Ovary (tissue), 9 donors: Measurements from ENCODE around the gene SP140. TPM values are rescaled to one million over a fixed set of nuclear protein-coding genes. Genes with fewer than 3 reads are reported as not detected.

ENCODE experiments used
- DNase-seq, 5 donors: peaks; one replicate each; pipeline ENCODE4 v3.0.0-alpha.2; 2019 to 2020
- H3K27ac ChIP-seq, 2 donors: fragments of 200-600 bp; one replicate each; pipeline versions ENCODE4 v1.5.1 to v1.8.0; 2019 to 2022
- H3K27me3 ChIP-seq: fragments of 200-600 bp; one replicate; pipeline ENCODE4 v1.8.0; 2022
- H3K36me3 ChIP-seq: fragments of 200-600 bp; sonication (generic); one replicate; pipeline ENCODE4 v1.5.1; 2019
- H3K4me1 ChIP-seq: one replicate; pipeline ENCODE4 v1.8.1; 2013; ENCODE audit warnings: mild to moderate bottlenecking, moderate library complexity; ENCODE audit not compliant: insufficient read depth
- H3K4me3 ChIP-seq: fragments of 200-600 bp; sonication (generic); one replicate; pipeline ENCODE4 v1.5.1; 2017
- H3K9me3 ChIP-seq, 2 donors: fragments of 200-600 bp in 1 of 2; sonication (generic) in 1 of 2; one replicate each; pipeline versions ENCODE4 v1.5.1 to v1.8.1; 2013 to 2019; ENCODE audit warnings: mild to moderate bottlenecking in 1 of 2, moderate library complexity in 1 of 2
- CTCF ChIP-seq, 3 donors: fragments of 450-650 bp in 2 of 3; fragments of 200-600 bp in 1 of 3; IDR thresholded peaks; one replicate each; pipeline versions ENCODE4 v1.5.1 to v1.8.0; 2016 to 2022; ENCODE audit warnings: antibody characterized with exemption in 3 of 3, mild to moderate bottlenecking in 1 of 3
- EP300 ChIP-seq: sonication (generic); formaldehyde crosslinking; IDR thresholded peaks from one replicate; pipeline ENCODE4 v1.6.1; 2017; ENCODE audit warnings: antibody characterized with exemption
- POLR2A ChIP-seq: fragments of 450-650 bp; IDR thresholded peaks from one replicate; pipeline ENCODE4 v1.6.1; 2017; ENCODE audit warnings: antibody characterized with exemption, mild to moderate bottlenecking, moderate library complexity
- WGBS, 3 donors: extraction: QIAGEN DNeasy Blood & Tissue Kit in 1 of 3; methylation state at CpG; one replicate each; pipeline versions ENCODE4 v1.1.5 to v1.1.7; 2013 to 2017; 5-methylcytosine and 5-hydroxymethylcytosine counted together
- intact Hi-C, 4 donors: fragments of 100-400 bp; cut with DNase I; formaldehyde crosslinking; loops; one replicate each; pipeline versions ENCODE4 v1.11.0 to v1.15.1; 2022 to 2023
- polyA plus RNA-seq, 2 donors: library from polyadenylated mRNA; stranded (reverse); fragments of 200-250 nt in 1 of 2; fragments of 350-450 nt in 1 of 2; fragmentation: Illumina TruSeq in 1 of 2; extraction: RNeasy Lipid Tissue Mini Kit (QIAGEN cat#74804) in 1 of 2; gene quantifications; one replicate each; pipeline ENCODE4 v1.2.3, GENCODE V29; 2013 to 2014
- total RNA-seq, 7 donors: library from RNA; depleted of rRNA in 2 of 7; stranded (reverse); fragments of >200 nt in 2 of 7; fragmentation: NEBNext Ultra II Directional in 3 of 7; extraction: Animal tissue kit (Norgen Biotek cat#: 25700) in 3 of 7; gene quantifications; one replicate each; pipeline versions ENCODE4 v1.1.0 to v1.2.4, GENCODE V29; 2016 to 2023
- donor health status: DM: no; HTN: no; CAD: no; lungs with moderate emphysema.
- donor health status: DM: no; HTN: no; CAD: no.
- donor health status: Bipolar disorder and iron deficiency.
- donor health status: DM: yes; HTN: yes; CAD: no.
- donor health status: DM: no; HTN: no; CAD: no.
- donor health status: DM: yes; HTN: yes; CAD: no.

Gene SP140
- total and polyA plus RNA-seq, 9 donors: 0.23 to 3.4 (median 1.0) TPM

GRCh38 chr2:230227216-230227615, 1.7 kb downstream of the SP140 start:
- no peaks in the 10 kb centered on the region for H3K4me1 ChIP-seq
- H3K27me3 ChIP-seq: no peaks in the 10 kb centered on the region
- 94 to 97% (median 95%) methylated on average over 3 of the region's 3 CpGs for WGBS, 3 donors
- no peak for TF ChIP-seq POLR2A
- TF ChIP-seq EP300: no peak
- no peak for TF ChIP-seq CTCF (IDR thresholded peaks at IDR 0.05)
- DNase-seq: no peak
- H3K36me3 ChIP-seq: no peaks in the 10 kb centered on the region
- H3K27ac ChIP-seq: no peak overlapping the region
- intact Hi-C loops: no loop called here
- H3K9me3 ChIP-seq: no peaks in the 10 kb centered on the region
- H3K4me3 ChIP-seq: no peak overlapping the region

DNA sequence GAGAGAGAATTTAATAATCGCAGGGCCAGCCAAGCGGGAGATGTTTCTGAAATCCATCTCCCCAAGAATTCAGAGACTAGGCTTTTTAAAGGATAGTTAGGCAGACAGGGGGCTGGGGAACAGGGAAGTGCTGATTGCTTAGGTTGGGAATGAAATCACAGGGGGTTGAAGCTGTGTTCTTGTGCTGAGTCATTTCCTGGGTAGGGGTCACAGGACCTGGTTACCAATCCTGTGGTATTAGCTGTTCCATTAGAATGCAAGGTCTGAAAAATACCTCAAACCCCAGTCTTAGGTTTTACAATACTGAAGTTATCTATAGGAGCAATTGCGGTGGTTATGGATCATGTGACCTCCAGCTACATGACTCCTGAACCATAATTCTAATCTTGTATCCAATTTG, 4.6 kb downstream of the SP140 start:
- Histone ChIP-seq H3K27me3 (no peaks in the 10 kb centered on the region), H3K9me3 (no peaks in the 10 kb centered on the region), H3K4me3 (no peak overlapping the region), H3K4me1 (peaks cover under 1% of the 10 kb centered on the region), H3K36me3 (no peaks in the 10 kb centered on the region), H3K27ac (no peak overlapping the region)
- intact Hi-C loops: no loop called here
- no peak for TF ChIP-seq POLR2A
- TF ChIP-seq CTCF (IDR thresholded peaks at IDR 0.05): no peak
- no peak for TF ChIP-seq EP300
- no peak for DNase-seq
- 76 to 83% (median 81%) methylated on average over 3 of the region's 3 CpGs for WGBS, 3 donors

GRCh38 chr2:230230496-230231200, 5.1 kb downstream of the SP140 start:
- Histone ChIP-seq H3K9me3 (no peaks in the 10 kb centered on the region), H3K4me1 (peaks cover 1% of the 10 kb centered on the region), H3K4me3 (no peak overlapping the region), H3K27ac (no peak overlapping the region), H3K27me3 (no peaks in the 10 kb centered on the region), H3K36me3 (no peaks in the 10 kb centered on the region)
- WGBS, 3 donors: 72 to 77% (median 74%) methylated on average over 2 of the region's 2 CpGs
- no peak for TF ChIP-seq POLR2A
- no peak for TF ChIP-seq CTCF (IDR thresholded peaks at IDR 0.05)
- TF ChIP-seq EP300: no peak
- DNase-seq: no peak
- intact Hi-C loops: no loop called here

- intact Hi-C loops: no loop called here
- 76 to 82% (median 80%) methylated on average over 3 of the region's 3 CpGs for WGBS, 3 donors
- DNase-seq: no peak
Observed at GRCh38 chr2:230231251-230231650, 5.7 kb downstream of the SP140 start.

More at GRCh38 chr2:230231251-230231650, 5.7 kb downstream of the SP140 start:
- Histone ChIP-seq H3K4me1 (peaks cover 1% of the 10 kb centered on the region), H3K4me3 (no peak overlapping the region), H3K27ac (no peak overlapping the region), H3K27me3 (no peaks in the 10 kb centered on the region), H3K9me3 (no peaks in the 10 kb centered on the region), H3K36me3 (no peaks in the 10 kb centered on the region)
- TF ChIP-seq CTCF (IDR thresholded peaks at IDR 0.05) (no peak), POLR2A (no peak), EP300 (no peak)
